ENCODE results near the gene BLCAP.

Gene BLCAP

DNA sequence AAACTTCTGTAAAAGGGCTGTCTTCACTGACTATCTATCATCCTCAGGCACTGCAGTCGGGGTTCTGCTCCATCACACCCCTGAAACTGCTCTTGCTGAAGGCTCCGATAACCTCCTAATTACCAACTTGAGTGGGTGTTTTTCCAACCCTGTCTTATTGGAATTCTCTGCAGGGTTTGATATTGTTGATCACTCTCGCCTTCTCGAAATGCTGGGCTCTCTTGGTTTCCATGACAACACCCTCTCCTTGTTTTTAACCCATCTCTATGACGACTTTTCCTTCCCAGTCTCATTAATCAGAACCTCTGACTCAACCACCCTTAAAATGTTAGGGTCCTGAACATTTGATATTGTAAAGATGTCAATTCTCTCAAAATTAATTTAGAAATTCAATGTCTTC lies 46.1 kb downstream of the BLCAP start:
- no peak overlapping the region for H3K27ac ChIP-seq (replicated peaks)
- no peak overlapping the region for H3K4me3 ChIP-seq (replicated peaks; ENCODE audit: insufficient read depth, low read length)
- DNase-seq (ENCODE audit: low read depth in 1 of 2, low spot score in 1 of 2): no peak
- peaks cover 4% of the 10 kb centered on the region for H3K27me3 ChIP-seq (ENCODE audit: insufficient read depth, poor library complexity, severe bottlenecking)
- TF ChIP-seq, protein P1, sequence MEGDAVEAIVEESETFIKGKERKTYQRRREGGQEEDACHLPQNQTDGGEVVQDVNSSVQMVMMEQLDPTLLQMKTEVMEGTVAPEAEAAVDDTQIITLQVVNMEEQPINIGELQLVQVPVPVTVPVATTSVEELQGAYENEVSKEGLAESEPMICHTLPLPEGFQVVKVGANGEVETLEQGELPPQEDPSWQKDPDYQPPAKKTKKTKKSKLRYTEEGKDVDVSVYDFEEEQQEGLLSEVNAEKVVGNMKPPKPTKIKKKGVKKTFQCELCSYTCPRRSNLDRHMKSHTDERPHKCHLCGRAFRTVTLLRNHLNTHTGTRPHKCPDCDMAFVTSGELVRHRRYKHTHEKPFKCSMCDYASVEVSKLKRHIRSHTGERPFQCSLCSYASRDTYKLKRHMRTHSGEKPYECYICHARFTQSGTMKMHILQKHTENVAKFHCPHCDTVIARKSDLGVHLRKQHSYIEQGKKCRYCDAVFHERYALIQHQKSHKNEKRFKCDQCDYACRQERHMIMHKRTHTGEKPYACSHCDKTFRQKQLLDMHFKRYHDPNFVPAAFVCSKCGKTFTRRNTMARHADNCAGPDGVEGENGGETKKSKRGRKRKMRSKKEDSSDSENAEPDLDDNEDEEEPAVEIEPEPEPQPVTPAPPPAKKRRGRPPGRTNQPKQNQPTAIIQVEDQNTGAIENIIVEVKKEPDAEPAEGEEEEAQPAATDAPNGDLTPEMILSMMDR (IDR thresholded peaks at IDR 0.05; ENCODE audit: insufficient read depth, low read length): no peak
- TF ChIP-seq, protein P2, sequence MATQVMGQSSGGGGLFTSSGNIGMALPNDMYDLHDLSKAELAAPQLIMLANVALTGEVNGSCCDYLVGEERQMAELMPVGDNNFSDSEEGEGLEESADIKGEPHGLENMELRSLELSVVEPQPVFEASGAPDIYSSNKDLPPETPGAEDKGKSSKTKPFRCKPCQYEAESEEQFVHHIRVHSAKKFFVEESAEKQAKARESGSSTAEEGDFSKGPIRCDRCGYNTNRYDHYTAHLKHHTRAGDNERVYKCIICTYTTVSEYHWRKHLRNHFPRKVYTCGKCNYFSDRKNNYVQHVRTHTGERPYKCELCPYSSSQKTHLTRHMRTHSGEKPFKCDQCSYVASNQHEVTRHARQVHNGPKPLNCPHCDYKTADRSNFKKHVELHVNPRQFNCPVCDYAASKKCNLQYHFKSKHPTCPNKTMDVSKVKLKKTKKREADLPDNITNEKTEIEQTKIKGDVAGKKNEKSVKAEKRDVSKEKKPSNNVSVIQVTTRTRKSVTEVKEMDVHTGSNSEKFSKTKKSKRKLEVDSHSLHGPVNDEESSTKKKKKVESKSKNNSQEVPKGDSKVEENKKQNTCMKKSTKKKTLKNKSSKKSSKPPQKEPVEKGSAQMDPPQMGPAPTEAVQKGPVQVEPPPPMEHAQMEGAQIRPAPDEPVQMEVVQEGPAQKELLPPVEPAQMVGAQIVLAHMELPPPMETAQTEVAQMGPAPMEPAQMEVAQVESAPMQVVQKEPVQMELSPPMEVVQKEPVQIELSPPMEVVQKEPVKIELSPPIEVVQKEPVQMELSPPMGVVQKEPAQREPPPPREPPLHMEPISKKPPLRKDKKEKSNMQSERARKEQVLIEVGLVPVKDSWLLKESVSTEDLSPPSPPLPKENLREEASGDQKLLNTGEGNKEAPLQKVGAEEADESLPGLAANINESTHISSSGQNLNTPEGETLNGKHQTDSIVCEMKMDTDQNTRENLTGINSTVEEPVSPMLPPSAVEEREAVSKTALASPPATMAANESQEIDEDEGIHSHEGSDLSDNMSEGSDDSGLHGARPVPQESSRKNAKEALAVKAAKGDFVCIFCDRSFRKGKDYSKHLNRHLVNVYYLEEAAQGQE (IDR thresholded peaks at IDR 0.05; ENCODE audit: insufficient replicate concordance, low read depth): no peak
- no peak for TF ChIP-seq POLR2AphosphoS5 (IDR thresholded peaks at IDR 0.05; ENCODE audit: low read depth)
- no peak for TF ChIP-seq GABPA (IDR thresholded peaks at IDR 0.05; ENCODE audit: low read depth)
- TF ChIP-seq SPI1 (IDR thresholded peaks at IDR 0.05; ENCODE audit: borderline replicate concordance, low read depth): no peak

DNA sequence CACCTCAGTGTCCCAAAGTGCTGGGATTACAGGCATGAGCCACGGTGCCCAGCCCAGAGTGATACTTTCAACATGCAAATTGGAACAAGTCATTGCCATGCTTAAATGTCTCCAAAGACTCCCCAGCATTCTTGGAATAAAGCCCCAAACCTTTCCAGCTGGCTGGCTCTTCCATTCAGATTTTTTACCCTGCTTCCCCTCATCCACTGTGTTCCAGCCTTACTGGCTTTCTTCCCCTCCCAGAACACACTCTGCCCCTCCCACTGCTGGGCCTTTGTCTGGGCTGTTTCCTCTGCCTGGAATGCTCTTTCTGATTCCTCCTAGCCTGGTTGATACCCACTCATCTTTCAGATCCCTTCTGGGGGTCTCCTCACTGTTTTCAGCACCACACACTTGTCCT lies 46.8 kb downstream of the BLCAP start:
- TF ChIP-seq, protein P2 (IDR thresholded peaks at IDR 0.05; ENCODE audit: insufficient replicate concordance, low read depth): no peak
- TF ChIP-seq POLR2AphosphoS5 (IDR thresholded peaks at IDR 0.05; ENCODE audit: low read depth) (no peak), SPI1 (IDR thresholded peaks at IDR 0.05; ENCODE audit: borderline replicate concordance, low read depth) (no peak), GABPA (IDR thresholded peaks at IDR 0.05; ENCODE audit: low read depth) (no peak)
- TF ChIP-seq, protein P1 (IDR thresholded peaks at IDR 0.05; ENCODE audit: insufficient read depth, low read length): no peak
- H3K27ac ChIP-seq (replicated peaks): no peak overlapping the region
- no peak for DNase-seq (ENCODE audit: low read depth in 1 of 2, low spot score in 1 of 2)
- H3K27me3 ChIP-seq (ENCODE audit: insufficient read depth, poor library complexity, severe bottlenecking): peaks cover 4% of the 10 kb centered on the region
- H3K4me3 ChIP-seq (replicated peaks; ENCODE audit: insufficient read depth, low read length): no peak overlapping the region

DNA sequence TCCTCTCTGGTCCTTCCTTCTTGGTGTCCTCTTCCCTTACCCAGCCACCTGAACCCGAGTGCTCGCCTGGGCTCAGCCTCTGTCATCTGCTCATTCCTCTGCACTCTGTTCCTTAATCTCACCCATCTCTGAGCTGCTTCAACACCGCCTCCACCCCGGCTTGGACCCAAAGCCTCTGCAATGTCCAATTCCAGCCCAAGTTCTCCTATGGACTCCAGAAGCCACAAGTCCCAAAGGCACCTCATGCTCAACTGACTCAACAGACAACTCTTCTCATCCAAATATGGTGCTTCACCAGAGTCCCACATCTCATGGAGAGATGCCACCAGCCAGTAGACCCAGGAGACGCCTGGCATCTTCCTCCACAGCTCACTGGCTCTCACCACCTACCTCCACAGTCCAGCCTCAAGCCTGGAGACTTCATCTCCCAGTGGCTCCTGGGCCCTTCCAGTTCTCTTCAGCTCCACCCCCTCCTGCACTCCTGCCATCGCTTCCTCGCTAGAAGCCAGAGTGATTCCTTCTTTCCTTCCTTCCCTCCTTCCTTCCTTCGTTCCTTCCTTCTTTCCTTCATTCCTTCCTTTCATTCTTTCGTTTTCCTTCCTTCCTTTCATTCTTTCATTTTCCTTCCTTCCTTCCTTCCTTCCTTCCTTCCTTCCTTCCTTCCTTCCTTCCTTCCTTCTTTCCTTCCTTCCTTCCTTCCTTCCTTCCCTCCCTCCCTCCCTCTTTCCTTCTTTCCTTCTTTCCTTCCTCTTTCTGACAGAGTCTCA lies 47.6 kb downstream of the BLCAP start:
- H3K4me3 ChIP-seq (replicated peaks; ENCODE audit: insufficient read depth, low read length): no peak overlapping the region
- DNase-seq (ENCODE audit: low read depth in 1 of 2, low spot score in 1 of 2): no peak
- TF ChIP-seq, protein P2 (IDR thresholded peaks at IDR 0.05; ENCODE audit: insufficient replicate concordance, low read depth): no peak
- TF ChIP-seq POLR2AphosphoS5 (IDR thresholded peaks at IDR 0.05; ENCODE audit: low read depth) (no peak), GABPA (IDR thresholded peaks at IDR 0.05; ENCODE audit: low read depth) (no peak), SPI1 (IDR thresholded peaks at IDR 0.05; ENCODE audit: borderline replicate concordance, low read depth) (no peak)
- TF ChIP-seq, protein P1 (IDR thresholded peaks at IDR 0.05; ENCODE audit: insufficient read depth, low read length): no peak
- no peak overlapping the region for H3K27ac ChIP-seq (replicated peaks)
- peaks cover 4% of the 10 kb centered on the region for H3K27me3 ChIP-seq (ENCODE audit: insufficient read depth, poor library complexity, severe bottlenecking)

All from HL-60 (cell line).